HG03432 (cell line): Measurements from ENCODE around the gene LAMB2.

Experiments
- ATAC-seq: cut with Tn5 transposase; IDR thresholded peaks from one replicate; pipeline ENCODE4 v1.9.1; 2021; ENCODE audit warnings: mild to moderate bottlenecking, moderate library complexity; ENCODE audit not compliant: unreplicated experiment

Gene LAMB2

GRCh38 chr3:49076646-49077045 is 56.2 kb downstream of the LAMB2 start:
- ATAC-seq: no peak

- no peak for ATAC-seq
These were observed 56.7 kb downstream of the LAMB2 start for GRCh38 chr3:49076116-49076515.
